Measurements from ENCODE around the gene CFAP57. TPM values are rescaled to one million over a fixed set of nuclear protein-coding genes. Genes with fewer than 3 reads are reported as not detected.

CFAP57 gene
- total and polyA plus RNA-seq, 2 of the 4 experiments (the other 2 are of a cell fraction), result 0.29 to 0.36 TPM

- Histone ChIP-seq H4K8ac (ENCODE audit: low read depth in 2 of 2, low read length in 2 of 2) (0 out of 4 replicates have a peak overlapping the region, but pooled peaks of 1 of the 2 experiments have one; percentile 13), H4K5ac (ENCODE audit: low read depth, low read length) (peak overlapping the region; percentile 1; the same call in 1 of the 2 replicates), H3K27me3 (ENCODE audit: control insufficient read depth, insufficient read depth, low read length) (no peaks in the 10 kb centered on the region), H3K9ac (ENCODE audit: low read depth, low read length) (no peak overlapping the region; the same call in 1 of the 2 replicates), H2AK5ac (ENCODE audit: low read depth, low read length) (peak overlapping the region; percentile 46), H3K4me2 (ENCODE audit: low read depth, low read length) (peak overlapping the region; percentile 31; the same call in 1 of the 2 replicates), H4K91ac (ENCODE audit: insufficient read depth, low read depth, low read length) (peak overlapping the region; percentile 14; the same call in 1 of the 2 replicates), H3K9me3 (ENCODE audit: control insufficient read depth, insufficient read depth, low read length) (no peaks in the 10 kb centered on the region), H3K27ac (ENCODE audit: insufficient read depth, low read length) (peak overlapping the region; percentile 63; the same call in 1 of the 2 replicates), H3K4me3 (ENCODE audit: insufficient read depth, low read depth, low read length) (no peak overlapping the region), H2AFZ (replicated peaks; ENCODE audit: low read length, poor library complexity) (peak overlapping the region; percentile 73), H3K56ac (ENCODE audit: extremely low read depth, insufficient read depth, low read length) (no peak overlapping the region), H3K79me1 (ENCODE audit: low read depth in 1 of 2, low read length in 2 of 2) (0 out of 4 replicates have a peak, but pooled peaks cover 0 to 5% of the 10 kb centered on the region in 2 experiments), H3K18ac (ENCODE audit: low read depth, low read length) (peak overlapping the region; percentile 53; the same call in 1 of the 2 replicates), H2BK120ac (ENCODE audit: low read depth, low read length) (peak overlapping the region; percentile 26; the same call in 1 of the 2 replicates), H3K36me3 (ENCODE audit: control insufficient read depth, insufficient read depth, low read length) (no peaks in the 10 kb centered on the region), H2BK20ac (ENCODE audit: low read depth, low read length) (peak overlapping the region; percentile 21; the same call in 1 of the 2 replicates), H3K4ac (ENCODE audit: low read depth, low read length) (0 out of 2 replicates have a peak overlapping the region, but pooled peaks have one; percentile 11), H3K23ac (ENCODE audit: low read depth, low read length) (no peak overlapping the region; the same call in 1 of the 2 replicates), H2BK5ac (ENCODE audit: low read depth, low read length, poor library complexity, severe bottlenecking) (no peak overlapping the region), H3K14ac (replicated peaks; ENCODE audit: low read depth, low read length) (no peak overlapping the region), H2AK9ac (replicated peaks; ENCODE audit: low read depth, low read length, poor library complexity) (no peak overlapping the region), H3K9me1 (ENCODE audit: insufficient read depth, low read length) (peaks cover 7% of the 10 kb centered on the region), H2BK15ac (ENCODE audit: low read depth, low read length) (peak overlapping the region; percentile 70; the same call in 1 of the 3 replicates), H4K20me1 (ENCODE audit: insufficient read depth, low read length) (no peaks in the 10 kb centered on the region), H3K4me1 (ENCODE audit: control insufficient read depth, insufficient read depth, low read length) (peaks cover 23% of the 10 kb centered on the region)
- peak; percentile 28 for DNase-seq
- ATAC-seq (ENCODE audit: low read depth), result peak; percentile 45
- POLR2A ChIA-PET (ENCODE audit: unreplicated experiment), result no interaction called here
- intact Hi-C loops (cut with micrococcal nuclease), result loop anchor here (5.0 to 10.0 kb wide), 2 partner anchors 297 to 315 kb away; no protein-coding TSS in a partner anchor
- CTCF ChIA-PET, result no interaction called here
- dilution Hi-C loops (cut with HindIII; ENCODE audit: low sequenced_read_pairs, unreplicated experiment), result no loop called here
- WGBS, 2 experiments (ENCODE audit: extremely low coverage in 2 of 2, insufficient read length in 1 of 2), result 89% methylated on average over 3 of the region's 6 CpGs; no CpG with 5 or more reads in 1 of the 2 experiments
- no TSS peak for BruUV-seq (replicated peaks)
- in situ Hi-C loops (cut with MboI; ENCODE audit: low sequenced_read_pairs), result loop anchor here (5.0 to 10.0 kb wide), 2 partner anchors 125 to 182 kb away; partner anchors contain the start of gene CDC20
- TF ChIP-seq NFE2L2 (IDR thresholded peaks at IDR 0.05; ENCODE audit: low read depth, low read length), result no peak
- TF ChIP-seq MXI1 (IDR thresholded peaks at IDR 0.05; ENCODE audit: borderline replicate concordance, low read depth, low read length), result no peak
- no peak for TF ChIP-seq BHLHE40 (IDR thresholded peaks at IDR 0.05; ENCODE audit: low read depth, low read length)
- TF ChIP-seq ELK1 (IDR thresholded peaks at IDR 0.05; ENCODE audit: borderline replicate concordance, low read depth, low read length), result no peak
- no peak for TF ChIP-seq RFX5 (IDR thresholded peaks at IDR 0.05; ENCODE audit: low read depth, low read length)
- TF ChIP-seq CEBPB (IDR thresholded peaks at IDR 0.05; ENCODE audit: low read depth, low read length), result no peak
- no peak for TF ChIP-seq MAZ (IDR thresholded peaks at IDR 0.05; ENCODE audit: borderline replicate concordance, low read depth, low read length)
- TF ChIP-seq CTCF (conservative IDR thresholded peaks at IDR 0.05; ENCODE audit: low read depth, low read length), result no peak
- TF ChIP-seq USF2 (IDR thresholded peaks at IDR 0.05; ENCODE audit: low read depth, low read length), result no peak
- no peak for TF ChIP-seq SMC3 (IDR thresholded peaks at IDR 0.05; ENCODE audit: low read depth, low read length)
- TF ChIP-seq CHD1 (IDR thresholded peaks at IDR 0.05; ENCODE audit: low read depth, low read length), result no peak
Observed at GRCh38 chr1:43229826-43230780, 58.0 kb downstream of the CFAP57 start.

Measured in IMR-90 (cell line).